GM21825 (cell line): ENCODE results near the gene SEC31B.

Experiments
- ATAC-seq: cut with Tn5 transposase; IDR thresholded peaks from one replicate; pipeline ENCODE4 v1.9.1; 2021; ENCODE audit warnings: mild to moderate bottlenecking, moderate library complexity; ENCODE audit not compliant: unreplicated experiment

Gene SEC31B

DNA sequence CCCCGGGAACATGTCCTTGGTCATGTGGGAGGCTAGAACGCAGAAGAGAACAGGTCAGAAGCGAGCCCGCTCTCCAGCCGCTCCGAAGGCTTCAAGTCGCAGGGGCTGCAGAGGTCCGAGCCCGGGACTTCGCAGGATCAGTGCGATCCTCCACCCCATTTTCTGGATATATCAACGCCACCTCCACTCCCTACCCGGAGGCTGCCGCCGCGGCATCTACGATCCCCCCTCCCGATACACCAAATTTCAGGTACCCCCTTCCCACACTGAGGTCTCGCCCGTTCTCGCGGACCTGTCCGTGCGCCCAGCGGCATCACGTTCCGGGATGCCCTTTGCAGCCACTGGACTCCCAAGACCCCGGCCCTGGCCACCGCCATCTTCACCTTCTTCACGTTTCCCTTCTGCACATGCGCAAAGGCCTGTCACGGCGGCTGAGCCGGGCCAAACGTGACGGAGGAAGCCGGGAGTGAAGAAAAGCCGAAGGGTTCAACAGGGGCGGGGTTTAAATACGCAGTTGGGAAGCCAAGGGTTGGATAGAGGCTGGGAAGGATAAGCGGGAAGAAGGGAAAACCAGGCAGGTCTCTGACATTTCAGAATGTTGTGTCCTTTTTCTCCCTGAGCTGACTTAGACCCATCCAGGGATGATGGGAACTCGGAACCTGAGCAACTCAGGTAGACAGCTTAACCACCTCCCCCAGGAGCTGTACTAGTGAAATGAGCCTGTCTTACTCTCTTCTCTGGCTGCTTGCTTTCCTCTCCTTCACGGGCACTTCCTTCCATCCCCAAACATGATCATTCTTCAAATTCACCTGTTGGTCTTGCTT is 10.0 kb upstream of the SEC31B start, which contains the start of gene NDUFB8:
TSS of gene NDUFB8 (minus strand) at position 397 of the 824 bp plus-strand sequence. CDS start at position 377, 20 bp downstream.
- ATAC-seq: peak; percentile 58

DNA sequence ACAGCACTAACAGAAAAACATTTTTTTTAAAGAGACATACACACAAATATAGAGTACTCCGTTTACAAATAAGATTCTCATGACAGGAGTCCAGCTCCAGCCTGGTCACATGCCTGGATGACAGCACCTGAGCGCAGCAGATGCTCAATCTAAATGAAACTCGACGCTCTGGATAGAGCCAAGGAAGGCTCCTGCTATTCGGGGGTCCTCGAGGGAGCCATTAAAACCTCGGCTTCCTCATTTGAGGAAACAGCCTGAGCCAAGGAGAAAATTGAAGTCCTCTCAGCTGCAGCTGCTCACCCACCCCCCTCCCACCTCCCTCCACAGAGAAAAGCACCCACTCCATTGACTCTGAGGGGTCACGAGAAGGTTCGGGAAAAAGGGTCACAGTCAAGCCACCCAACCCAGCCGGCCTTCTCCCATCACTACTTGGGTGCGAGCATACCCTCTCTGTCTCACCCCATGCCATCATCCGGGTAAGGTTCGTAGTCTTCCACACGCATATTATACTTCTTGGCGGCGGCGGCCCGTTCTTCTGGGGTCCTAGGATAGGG is 9.3 kb upstream of the SEC31B start:
- peak; percentile 12 for ATAC-seq

DNA sequence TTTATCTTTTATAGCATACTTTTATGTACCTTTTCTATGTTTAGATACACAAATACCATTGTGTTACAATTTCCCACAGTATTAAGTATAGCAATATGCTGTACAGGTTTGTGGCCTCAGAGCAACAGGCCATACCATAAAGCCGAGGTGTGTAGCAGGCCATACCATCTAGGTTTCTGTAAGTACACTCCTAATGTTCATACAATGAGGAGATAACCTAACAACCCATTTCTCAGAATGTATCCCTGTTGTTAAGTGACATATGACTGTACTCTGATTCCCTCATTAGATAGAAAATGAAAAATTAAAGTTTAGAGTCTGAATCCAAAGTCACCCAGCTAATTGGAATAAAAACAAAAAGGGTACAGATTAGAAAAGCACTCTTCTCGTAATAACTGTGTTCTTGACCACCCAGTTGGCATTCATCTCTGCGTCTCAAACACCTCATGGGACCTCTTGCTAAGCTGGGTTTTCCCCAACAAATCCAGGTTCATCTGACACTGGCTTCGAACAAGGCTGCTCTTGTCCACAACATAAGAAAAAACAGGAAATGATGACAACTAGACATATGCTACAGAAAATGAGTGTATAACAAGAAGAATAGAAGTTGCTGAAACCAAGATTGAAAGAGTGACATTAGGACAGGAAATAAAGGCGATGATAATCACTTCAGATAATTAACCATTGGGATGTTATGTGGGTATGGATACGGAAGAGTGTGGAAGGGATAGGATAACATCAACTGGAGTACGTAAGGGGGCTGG is 8.6 kb upstream of the SEC31B start:
- no peak for ATAC-seq

DNA sequence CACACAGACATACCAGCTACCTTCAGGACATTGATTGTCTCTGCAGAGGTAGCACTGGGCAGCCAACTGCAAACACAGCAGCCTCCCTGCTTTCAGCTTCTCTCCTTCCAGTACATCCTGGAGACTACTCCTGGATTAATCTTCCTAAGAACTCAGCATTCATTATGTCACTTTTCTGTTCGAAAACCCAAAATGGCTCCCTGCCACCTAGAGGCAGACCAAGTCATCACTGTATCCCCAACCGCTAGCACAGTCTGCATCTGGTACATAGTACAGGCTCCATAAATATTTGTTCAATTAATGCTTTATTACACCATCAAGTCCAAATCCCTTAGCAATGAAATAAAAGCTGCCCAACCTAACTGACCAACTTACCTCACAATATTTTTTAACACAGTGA is 5.0 kb upstream of the SEC31B start:
- ATAC-seq: no peak

DNA sequence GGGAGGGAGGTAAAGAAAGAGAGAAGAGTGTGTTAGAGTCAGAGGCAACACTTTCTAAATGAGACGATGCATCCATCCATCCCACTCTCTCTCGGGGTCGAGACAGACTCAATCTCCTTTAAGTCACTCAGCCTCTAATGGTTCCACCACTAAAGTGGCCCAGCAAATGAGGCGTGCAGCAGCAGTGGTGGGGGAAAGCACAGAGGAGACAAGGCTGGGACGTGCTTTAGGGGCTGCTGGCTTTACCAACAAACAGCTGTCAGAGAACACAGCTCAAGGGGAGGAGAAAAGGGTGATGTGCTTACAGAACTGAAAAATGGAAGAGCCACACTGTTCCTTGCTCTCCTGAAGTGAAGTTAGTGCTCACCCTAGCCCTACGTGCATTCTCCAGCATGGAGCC is 4.5 kb upstream of the SEC31B start:
- ATAC-seq: no peak

DNA sequence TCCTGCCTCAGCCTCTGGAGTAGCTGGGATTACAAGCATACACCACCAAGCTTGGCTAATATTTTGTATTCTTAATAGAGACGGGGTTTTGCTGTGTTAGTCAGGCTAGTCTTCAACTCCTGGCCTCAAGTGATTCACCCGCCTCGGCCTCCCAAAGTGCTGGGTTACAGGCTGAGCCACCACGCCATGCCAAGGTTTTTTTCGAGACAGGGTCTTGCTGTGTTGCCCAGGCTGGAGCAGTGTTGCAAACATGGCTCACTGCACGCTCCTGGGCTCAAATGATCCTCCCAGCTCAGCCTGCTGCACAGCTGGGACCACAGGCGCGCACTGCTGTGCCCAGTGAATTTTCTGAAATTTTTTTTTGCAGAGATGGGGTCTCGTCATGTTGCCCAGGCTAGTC is 3.3 kb upstream of the SEC31B start:
- no peak for ATAC-seq

DNA sequence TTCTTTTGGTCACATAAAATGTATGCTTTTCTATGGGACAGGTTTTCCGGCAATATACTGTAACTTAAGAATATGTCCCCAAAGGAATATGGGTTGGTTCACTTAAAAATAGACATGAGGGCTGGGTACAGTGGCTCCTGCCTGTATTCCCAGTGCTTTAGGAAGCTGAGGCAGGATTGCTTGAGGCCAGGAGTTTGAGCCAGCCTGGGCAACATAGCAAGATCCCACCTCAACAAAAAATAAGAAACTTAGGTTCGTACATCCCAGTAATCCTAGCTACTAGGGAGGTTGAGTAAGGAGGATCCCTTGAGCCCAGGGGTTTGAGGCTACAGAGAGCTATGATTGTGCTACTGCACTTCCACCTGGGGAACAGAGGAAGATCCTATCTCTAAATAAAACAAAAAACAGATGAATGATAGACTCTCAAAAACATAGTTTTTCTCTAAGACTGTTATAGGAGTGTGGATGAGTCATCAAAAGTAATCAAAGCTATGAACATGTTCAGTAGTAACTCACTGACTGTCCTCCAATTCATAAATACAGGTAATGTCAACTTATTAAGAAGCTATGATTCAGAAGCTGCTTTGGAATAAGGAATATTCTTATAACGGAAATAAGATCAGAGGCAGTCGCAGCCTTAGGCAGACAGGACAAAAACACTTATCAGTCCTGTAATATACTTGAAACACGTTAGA is 2.6 kb upstream of the SEC31B start:
- no peak for ATAC-seq

DNA sequence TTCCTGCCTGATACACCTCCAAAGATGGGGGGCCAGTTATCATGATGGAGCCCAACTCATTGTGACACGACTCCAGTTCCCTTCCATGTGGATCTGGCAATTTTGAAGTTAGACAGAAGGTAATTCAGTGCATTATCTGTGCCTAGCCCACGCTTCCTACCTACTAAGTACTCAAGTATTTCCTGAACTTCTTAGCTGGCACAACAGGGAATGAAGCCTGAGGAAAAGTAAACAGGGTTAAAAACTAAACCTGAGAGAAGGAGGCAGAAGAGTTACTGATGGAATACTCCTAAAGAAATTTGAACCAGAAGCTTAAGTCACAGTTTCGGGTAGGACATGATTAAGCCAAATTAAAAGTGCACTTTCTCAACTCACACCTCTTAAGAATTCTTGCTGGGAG is 1.1 kb upstream of the SEC31B start:
- ATAC-seq: no peak

DNA sequence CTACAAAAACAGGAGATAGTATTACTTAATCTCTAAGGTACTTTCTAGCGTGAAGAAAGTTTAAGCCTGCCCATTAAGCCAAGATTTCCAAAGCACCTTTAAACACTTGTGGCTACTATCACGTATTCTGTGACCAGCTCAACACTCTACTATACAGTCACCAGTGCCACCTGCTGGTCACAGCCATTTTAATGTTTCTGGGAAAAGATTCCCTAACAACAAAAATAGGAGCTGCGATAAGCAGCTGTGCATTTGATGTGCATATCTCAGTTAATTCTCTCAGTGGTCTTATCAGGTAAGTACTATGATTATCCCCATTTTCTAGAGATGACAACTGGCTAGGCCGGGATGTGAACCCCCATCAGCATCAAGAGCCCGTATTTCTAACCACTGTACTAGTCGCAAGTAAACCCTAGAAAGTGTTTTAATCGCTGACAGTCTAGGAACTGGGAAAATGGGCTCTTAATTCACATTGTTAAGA is 860 bp downstream of the SEC31B start:
- ATAC-seq: no peak

DNA sequence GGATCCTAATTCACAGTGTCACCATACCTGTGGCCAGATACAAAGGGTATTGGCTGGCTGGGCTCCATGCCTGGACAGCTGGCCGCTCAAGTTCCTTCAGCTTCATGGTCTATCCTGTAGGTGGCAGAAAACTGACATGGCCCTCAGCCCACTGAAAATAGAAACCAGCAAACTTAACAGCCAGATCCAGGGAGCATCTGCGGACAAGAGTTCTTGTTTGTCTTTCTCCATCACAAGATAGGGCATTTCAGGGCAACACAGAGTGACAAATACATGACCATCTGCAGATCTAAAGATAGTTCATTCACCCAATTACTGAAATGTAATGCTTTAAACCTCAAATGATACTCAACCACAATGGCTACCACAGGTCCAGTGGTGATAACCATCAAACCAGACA is 2.8 kb downstream of the SEC31B start:
- ATAC-seq: no peak

DNA sequence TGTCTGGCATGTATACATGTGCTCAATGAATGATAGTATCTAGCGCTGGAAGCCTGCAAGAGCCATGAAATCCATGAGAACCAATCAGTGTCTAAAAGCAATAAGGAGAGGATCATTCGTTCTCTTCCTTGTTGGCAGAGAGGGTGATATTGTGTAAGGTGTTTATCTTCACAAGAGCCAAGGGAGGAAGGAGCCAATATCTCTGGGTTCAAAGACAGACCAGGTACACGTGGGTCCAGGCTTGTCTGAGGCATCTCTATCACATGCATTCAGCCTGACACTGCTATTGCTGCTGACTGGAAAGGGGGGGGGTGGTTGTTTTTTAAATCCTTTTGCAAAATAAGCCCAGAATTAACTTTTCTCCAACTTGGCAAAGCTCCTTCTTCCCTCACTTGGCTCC is 4.0 kb downstream of the SEC31B start:
- ATAC-seq: no peak

DNA sequence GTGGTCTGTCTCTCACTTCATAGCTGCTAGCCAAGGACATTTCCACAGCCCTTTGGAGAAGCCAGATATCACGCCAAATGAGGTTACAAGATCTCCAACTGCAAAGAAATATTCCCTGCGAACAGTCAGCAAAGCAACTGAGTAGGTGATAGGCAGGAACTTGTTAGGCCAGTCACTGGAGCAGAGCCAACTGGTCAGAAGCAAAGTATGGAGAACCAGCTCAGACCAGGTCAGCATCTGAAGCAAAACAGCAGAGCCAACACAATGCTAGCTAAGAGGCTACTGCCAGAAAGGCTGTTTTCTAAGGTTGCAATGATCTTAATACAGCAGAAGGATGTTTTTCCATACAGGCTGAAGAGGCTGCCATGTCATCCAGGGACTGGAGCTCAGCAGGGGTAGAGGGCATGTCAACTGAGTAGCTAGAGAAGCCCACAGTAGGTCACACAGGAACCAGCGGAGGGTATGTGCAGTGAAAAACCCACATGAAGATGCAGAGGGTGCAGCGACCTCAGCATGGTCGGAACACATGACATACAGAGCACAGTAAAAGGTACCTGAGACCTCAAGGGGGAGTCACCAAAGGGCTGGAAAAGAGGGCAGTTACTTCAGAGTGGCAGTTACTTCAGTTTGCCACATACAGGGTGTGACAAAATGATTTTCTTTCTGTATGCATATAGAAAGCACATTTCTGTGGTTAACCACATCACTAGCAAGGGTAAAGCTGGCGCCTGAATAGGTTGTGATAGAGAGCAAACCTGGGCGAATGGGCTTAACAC is 8.9 kb downstream of the SEC31B start:
- ATAC-seq: no peak

DNA sequence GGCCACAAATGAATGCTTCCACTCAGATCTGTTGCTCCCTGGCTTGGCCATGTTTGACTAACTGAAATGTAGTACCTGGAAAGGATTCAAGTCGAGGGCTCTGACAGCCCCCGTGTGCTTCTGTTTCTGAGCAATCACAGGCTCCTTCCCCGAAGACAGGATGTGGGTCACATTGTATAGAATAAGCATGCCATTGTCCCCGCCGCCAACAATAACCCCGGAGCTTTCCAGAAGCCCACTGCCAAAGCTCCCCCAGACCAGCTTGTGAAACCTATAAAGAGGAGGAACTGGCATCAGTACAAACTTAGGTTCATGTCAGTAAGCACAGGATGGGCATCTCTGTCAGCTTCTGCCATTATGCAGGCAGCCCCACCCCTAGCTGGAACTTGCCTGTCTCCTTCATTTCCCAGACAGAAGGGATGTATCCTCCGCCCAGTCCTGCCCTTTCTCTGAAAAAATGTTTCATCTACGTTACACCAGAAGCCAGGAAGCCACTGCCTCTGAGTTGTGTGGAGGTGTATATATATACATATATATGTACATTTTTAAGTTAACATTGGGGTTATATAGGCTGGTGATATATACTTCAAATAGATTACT is 10.3 kb downstream of the SEC31B start:
- ATAC-seq: no peak

DNA sequence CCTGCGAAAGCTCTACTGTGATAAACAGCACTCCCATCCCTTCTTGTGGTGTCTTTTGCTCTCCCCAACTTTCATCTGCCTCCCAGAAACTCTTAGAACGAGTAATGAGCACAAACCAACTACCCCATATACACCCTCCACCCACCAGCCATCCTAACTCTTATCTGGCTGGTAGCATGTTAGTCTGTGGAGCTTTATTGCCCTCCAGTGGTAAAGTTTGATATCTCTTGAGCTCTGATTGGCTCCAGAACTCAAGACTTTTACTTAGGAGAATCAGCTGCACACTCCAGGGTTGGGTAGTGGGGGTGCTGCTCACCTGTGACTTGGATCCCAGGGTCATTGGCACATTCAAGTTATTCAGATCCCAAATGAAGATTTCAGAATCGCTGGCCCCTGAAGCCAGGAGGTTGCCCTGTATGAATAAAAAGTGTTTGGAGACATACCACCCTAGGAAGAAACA is 10.9 kb downstream of the SEC31B start:
- peak; percentile 54 for ATAC-seq

DNA sequence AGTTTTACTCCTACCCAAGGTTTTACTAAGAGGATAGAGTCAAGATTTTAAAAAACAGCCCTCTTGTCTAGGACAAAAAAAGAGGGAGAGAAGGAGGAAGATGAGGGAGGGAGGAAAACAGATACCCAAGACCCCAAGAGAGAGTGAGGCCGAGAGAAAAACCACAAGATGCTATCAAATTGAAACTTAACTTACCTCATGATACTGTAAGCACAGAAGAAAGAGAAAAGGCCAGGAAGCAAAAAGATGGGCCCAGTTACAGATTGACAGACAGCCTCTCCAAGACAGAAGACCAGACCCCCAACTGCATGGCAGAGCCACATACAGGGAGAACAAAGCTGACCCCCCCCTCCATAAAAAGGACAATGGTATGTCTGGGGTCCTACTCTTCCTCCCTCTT is 11.4 kb downstream of the SEC31B start:
- ATAC-seq: no peak

DNA sequence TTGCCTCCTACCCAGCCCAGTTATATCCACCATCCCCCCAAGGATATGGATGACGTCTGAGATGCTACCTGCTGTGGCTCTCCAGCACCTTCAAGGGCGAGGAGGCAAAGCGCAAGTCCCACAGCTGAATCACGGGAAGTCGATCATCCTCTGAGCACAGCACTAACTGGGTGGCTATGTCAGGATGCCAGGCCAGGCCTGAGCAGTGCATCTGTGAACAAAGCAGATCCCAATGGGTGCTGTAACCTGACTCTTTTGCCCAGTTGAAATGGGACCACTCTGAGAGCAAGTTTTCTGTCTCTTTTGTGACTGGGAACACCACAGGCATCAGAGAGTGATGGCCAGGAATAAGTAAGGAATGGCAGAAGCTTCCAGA is 12.3 kb downstream of the SEC31B start:
- no peak for ATAC-seq

DNA sequence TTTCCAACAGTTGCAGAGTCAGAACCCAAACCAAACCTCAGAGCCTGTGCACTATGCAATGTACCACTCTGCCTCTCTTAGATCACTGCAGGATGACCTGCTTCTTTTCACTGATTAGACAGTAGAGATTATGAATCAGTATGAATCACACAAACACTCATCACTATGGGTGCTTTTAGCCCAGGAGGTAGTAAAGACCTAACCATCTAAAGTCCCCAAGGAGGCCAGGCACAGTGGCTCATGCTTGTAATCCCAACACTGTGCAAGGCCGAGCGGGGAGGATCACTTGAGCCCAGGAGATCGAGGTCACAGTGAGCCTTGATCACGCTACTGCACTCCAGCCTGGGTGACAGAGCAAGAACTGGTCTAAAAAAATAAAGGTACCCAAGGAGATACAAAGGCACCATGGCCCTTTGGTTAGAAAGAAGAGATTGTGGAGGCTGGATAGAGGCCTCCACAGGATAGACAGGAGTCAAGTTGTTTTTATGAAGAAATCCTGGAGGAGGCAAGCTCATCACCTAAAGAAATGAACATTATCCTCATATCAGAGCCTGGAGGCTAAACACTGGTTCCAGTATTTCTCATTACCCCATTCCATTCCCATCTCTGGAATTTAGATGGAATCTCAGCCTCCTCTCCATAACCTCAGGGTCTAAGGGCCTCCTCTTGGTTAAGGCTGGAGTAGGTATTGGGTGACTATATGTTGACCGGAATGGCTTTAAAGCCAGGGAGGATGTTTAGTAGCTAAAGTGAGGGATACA is 12.9 kb downstream of the SEC31B start:
- no peak for ATAC-seq

DNA sequence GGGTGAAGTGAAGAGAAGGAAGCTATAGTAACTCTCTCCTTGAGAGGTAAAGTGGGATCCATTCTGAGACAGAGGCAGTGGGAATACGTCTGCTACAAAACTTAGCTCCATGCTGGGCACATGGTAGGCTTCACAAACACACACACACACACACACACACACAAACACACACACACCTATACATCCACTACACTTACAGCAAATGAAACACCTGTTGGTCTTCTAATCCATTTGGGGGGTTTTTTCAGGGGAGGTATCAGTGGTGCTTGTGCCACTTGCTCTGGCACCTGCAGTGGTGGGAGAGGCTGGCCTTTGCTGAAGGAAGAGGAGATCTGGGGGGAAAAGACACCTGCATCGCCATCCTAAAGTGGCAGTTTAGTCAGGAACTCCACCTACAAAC is 14.5 kb downstream of the SEC31B start:
- ATAC-seq: no peak

DNA sequence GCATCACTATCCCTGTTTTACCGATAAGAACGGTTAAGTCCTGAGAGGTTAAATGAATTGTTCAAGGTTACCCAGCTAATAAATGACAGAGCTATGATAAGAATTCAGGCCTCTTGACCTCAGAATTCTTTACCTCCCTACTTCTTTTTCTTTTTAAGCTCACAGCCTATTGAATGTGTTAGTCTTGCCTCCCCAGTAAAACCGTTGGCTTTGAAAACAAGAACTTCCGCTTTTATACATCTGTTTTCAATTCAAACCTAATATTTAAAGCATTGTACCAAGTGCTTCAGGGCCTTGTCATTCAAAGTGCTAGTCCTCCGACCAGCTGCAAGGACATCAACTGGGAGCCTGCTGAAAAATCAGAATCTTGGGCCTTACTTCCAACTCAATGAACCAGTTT is 15.6 kb downstream of the SEC31B start:
- no peak for ATAC-seq
